ENCODE results near the gene CCR1. TPM values are rescaled to one million over a fixed set of nuclear protein-coding genes. Genes with fewer than 3 reads are reported as not detected.

The CCR1 gene
- total and polyA plus RNA-seq, 2 donors from 2014 or later, result 7.4 to 13.8 TPM

- no peak overlapping the region for H3K9ac ChIP-seq (ENCODE audit: low read length in 3 of 3)
- H3K27me3 ChIP-seq (ENCODE audit: control insufficient read depth, insufficient read depth, low read length), result no peaks in the 10 kb centered on the region
- H3K27ac ChIP-seq (ENCODE audit: low read depth in 2 of 2, low read length in 2 of 2), result no peak overlapping the region
- intact Hi-C loops (cut with DNase I), result no loop called here
- no peak for DNase-seq
- no peak for FAIRE-seq
- no peaks in the 10 kb centered on the region for H3K9me3 ChIP-seq (ENCODE audit: control insufficient read depth in 2 of 3, insufficient read depth in 1 of 3, low read length in 3 of 3)
- no peaks in the 10 kb centered on the region for H3K4me1 ChIP-seq (ENCODE audit: control insufficient read depth in 2 of 3, insufficient read depth in 2 of 3, low read depth in 1 of 3, low read length in 3 of 3)
- no peak for TF ChIP-seq CTCF (IDR thresholded peaks at IDR 0.05; ENCODE audit: borderline replicate concordance, extremely low read depth, insufficient read depth)
- no peak overlapping the region for H3K4me3 ChIP-seq (ENCODE audit: low read length in 3 of 3)
- no peaks in the 10 kb centered on the region for H3K36me3 ChIP-seq (ENCODE audit: control insufficient read depth in 2 of 3, insufficient read depth in 3 of 3, low read length in 3 of 3)
These were observed 27.3 kb upstream of the CCR1 start for GRCh38 chr3:46235425-46235824.

- Histone ChIP-seq H3K36me3 (ENCODE audit: control insufficient read depth in 2 of 3, insufficient read depth in 3 of 3, low read length in 3 of 3) (no peaks in the 10 kb centered on the region), H3K4me1 (ENCODE audit: control insufficient read depth in 2 of 3, insufficient read depth in 2 of 3, low read depth in 1 of 3, low read length in 3 of 3) (no peaks in the 10 kb centered on the region), H3K9me3 (ENCODE audit: control insufficient read depth in 2 of 3, insufficient read depth in 1 of 3, low read length in 3 of 3) (no peaks in the 10 kb centered on the region), H3K27me3 (ENCODE audit: control insufficient read depth, insufficient read depth, low read length) (no peaks in the 10 kb centered on the region), H3K9ac (ENCODE audit: low read length in 3 of 3) (no peak overlapping the region), H3K27ac (ENCODE audit: low read depth in 2 of 2, low read length in 2 of 2) (no peak overlapping the region), H3K4me3 (ENCODE audit: low read length in 3 of 3) (no peak overlapping the region)
- intact Hi-C loops (cut with DNase I), result no loop called here
- DNase-seq (no peak), FAIRE-seq (no peak)
- TF ChIP-seq CTCF (IDR thresholded peaks at IDR 0.05; ENCODE audit: borderline replicate concordance, extremely low read depth, insufficient read depth), result no peak
These were observed 25.1 kb upstream of the CCR1 start for GRCh38 chr3:46233194-46233593.

GRCh38 chr3:46231323-46231722, 23.2 kb upstream of the CCR1 start:
- H3K27me3 ChIP-seq (ENCODE audit: control insufficient read depth, insufficient read depth, low read length), result no peaks in the 10 kb centered on the region
- no peak for DNase-seq
- H3K4me1 ChIP-seq (ENCODE audit: control insufficient read depth in 2 of 3, insufficient read depth in 2 of 3, low read depth in 1 of 3, low read length in 3 of 3), result no peaks in the 10 kb centered on the region
- H3K27ac ChIP-seq (ENCODE audit: low read depth in 2 of 2, low read length in 2 of 2), result no peak overlapping the region
- no peaks in the 10 kb centered on the region for H3K36me3 ChIP-seq (ENCODE audit: control insufficient read depth in 2 of 3, insufficient read depth in 3 of 3, low read length in 3 of 3)
- H3K9ac ChIP-seq (ENCODE audit: low read length in 3 of 3), result no peak overlapping the region
- no peak for FAIRE-seq
- H3K4me3 ChIP-seq (ENCODE audit: low read length in 3 of 3), result no peak overlapping the region
- intact Hi-C loops (cut with DNase I), result no loop called here
- TF ChIP-seq CTCF (IDR thresholded peaks at IDR 0.05; ENCODE audit: borderline replicate concordance, extremely low read depth, insufficient read depth), result no peak
- no peaks in the 10 kb centered on the region for H3K9me3 ChIP-seq (ENCODE audit: control insufficient read depth in 2 of 3, insufficient read depth in 1 of 3, low read length in 3 of 3)
